Hepatocyte (in vitro differentiated cells): ENCODE results near the gene PNPLA5. TPM values are rescaled to one million over a fixed set of nuclear protein-coding genes. Genes with fewer than 3 reads are reported as not detected.
A peak's percentile ranks its signal among the peaks of the same experiment; 100 is the strongest.

ENCODE experiments used
- DNase-seq: peaks from one replicate; pipeline ENCODE4 v3.0.0-alpha.2; 2016; ENCODE audit warnings: low spot score
- H2AFZ ChIP-seq: fragments of 200-600 bp; sonication (generic); 2 replicates; pipeline ENCODE4 v1.6.0; 2016; ENCODE audit warnings: antibody characterized with exemption, mild to moderate bottlenecking
- H3K27ac ChIP-seq: fragments of 200-600 bp; sonication (generic); 2 replicates; pipeline ENCODE4 v1.5.1; 2016; ENCODE audit warnings: mild to moderate bottlenecking
- H3K27me3 ChIP-seq: fragments of 200-600 bp; sonication (generic); 2 replicates; pipeline ENCODE4 v1.6.1; 2016
- H3K36me3 ChIP-seq: fragments of 200-600 bp; sonication (generic); replicated peaks from 2 replicates; pipeline ENCODE4 v1.5.1; 2016; ENCODE audit warnings: low read depth; ENCODE audit not compliant: insufficient read depth
- H3K4me1 ChIP-seq: fragments of 200-600 bp; sonication (generic); 2 replicates; pipeline ENCODE4 v1.5.1; 2016; ENCODE audit warnings: mild to moderate bottlenecking, moderate library complexity; ENCODE audit not compliant: insufficient read depth
- H3K4me2 ChIP-seq: fragments of 200-600 bp; sonication (generic); 2 replicates; pipeline ENCODE4 v1.6.0; 2016
- H3K4me3 ChIP-seq: fragments of 200-600 bp; sonication (generic); 2 replicates; pipeline ENCODE4 v1.5.1; 2016; ENCODE audit warnings: mild to moderate bottlenecking
- H3K79me2 ChIP-seq: fragments of 200-600 bp; sonication (generic); 2 replicates; pipeline ENCODE4 v1.6.0; 2017; ENCODE audit warnings: mild to moderate bottlenecking
- H3K9me2 ChIP-seq: fragments of 200-600 bp; sonication (generic); replicated peaks from 2 replicates; pipeline ENCODE4 v1.6.0; 2017; ENCODE audit warnings: mild to moderate bottlenecking; ENCODE audit not compliant: insufficient read depth
- H3K9me3 ChIP-seq: fragments of 200-600 bp; sonication (generic); 2 replicates; pipeline ENCODE4 v1.5.1; 2016; ENCODE audit warnings: low read depth, mild to moderate bottlenecking
- H4K20me1 ChIP-seq: fragments of 200-600 bp; sonication (generic); 2 replicates; pipeline ENCODE4 v1.6.0; 2016; ENCODE audit warnings: mild to moderate bottlenecking; ENCODE audit not compliant: insufficient read depth, poor library complexity, severe bottlenecking
- CTCF ChIP-seq: fragments of 200-600 bp; sonication (generic); IDR thresholded peaks from 2 replicates; pipeline ENCODE4 v1.5.1; 2016; ENCODE audit warnings: antibody characterized with exemption, mild to moderate bottlenecking; ENCODE audit not compliant: poor library complexity
- EZH2 ChIP-seq: fragments of 200-600 bp; sonication (generic); IDR thresholded peaks from 2 replicates; pipeline ENCODE4 v1.6.1; 2016; ENCODE audit warnings: antibody characterized with exemption, mild to moderate bottlenecking, borderline replicate concordance
- EZH2phosphoT487 ChIP-seq: fragments of 200-600 bp; sonication (generic); IDR thresholded peaks from one replicate; pipeline ENCODE4 v1.6.1; 2018; ENCODE audit warnings: antibody characterized with exemption, mild to moderate bottlenecking, low read depth, moderate library complexity; ENCODE audit not compliant: unreplicated experiment, severe bottlenecking
- WGBS: methylation state at CpG from one replicate; pipeline ENCODE4 v1.1.6; 2016; ENCODE audit warnings: low lambda C conversion rate; ENCODE audit errors: missing lambda C conversion rate; 5-methylcytosine and 5-hydroxymethylcytosine counted together
- polyA plus RNA-seq: library from polyadenylated mRNA; unstranded; fragments of >200 nt; fragmentation: Nextera tagmentation; extraction: Ambion mirVana; gene quantifications from 2 replicates; pipeline ENCODE4 v1.2.1, GENCODE V29; 2016
- total RNA-seq: library from RNA; depleted of rRNA; stranded (reverse); fragments of >200 nt; gene quantifications from 2 replicates; pipeline ENCODE4 v1.2.3, GENCODE V29; 2014

PNPLA5 gene
- total and polyA plus RNA-seq, 2 experiments from 2014 or later, result 0.11 to 0.57 TPM

- H3K4me3 ChIP-seq, result no peak overlapping the region
- H3K36me3 ChIP-seq, result no peaks in the 10 kb centered on the region
- no peaks in the 10 kb centered on the region for H3K9me3 ChIP-seq
- DNase-seq, result no peak
- WGBS, result 59% methylated on average over 15 of the region's 15 CpGs
- H2AFZ ChIP-seq, result no peak overlapping the region
- peak; percentile 14 for TF ChIP-seq EZH2
- no peak for TF ChIP-seq EZH2phosphoT487
- TF ChIP-seq CTCF, result no peak
- no peak overlapping the region for H3K27ac ChIP-seq
- H3K4me1 ChIP-seq, result peaks cover 5% of the 10 kb centered on the region
- H3K9me2 ChIP-seq, result no peaks in the 10 kb centered on the region
- peaks cover 45% of the 10 kb centered on the region for H3K27me3 ChIP-seq
- no peaks in the 10 kb centered on the region for H3K79me2 ChIP-seq
- H3K4me2 ChIP-seq, result peak overlapping the region; percentile 72
- H4K20me1 ChIP-seq, result no peaks in the 10 kb centered on the region
These were observed 526 bp upstream of the PNPLA5 start for GRCh38 chr22:43892183-43892894.

GRCh38 chr22:43890901-43891331, 897 bp downstream of the PNPLA5 start:
- no peak overlapping the region for H3K27ac ChIP-seq
- 33% methylated on average over 22 of the region's 24 CpGs for WGBS
- H2AFZ ChIP-seq, result no peak overlapping the region
- DNase-seq, result no peak
- peaks cover 5% of the 10 kb centered on the region for H3K4me1 ChIP-seq
- H4K20me1 ChIP-seq, result no peaks in the 10 kb centered on the region
- peaks cover 50% of the 10 kb centered on the region for H3K27me3 ChIP-seq
- TF ChIP-seq CTCF (no peak), EZH2 (no peak), EZH2phosphoT487 (no peak)
- no peaks in the 10 kb centered on the region for H3K79me2 ChIP-seq
- no peaks in the 10 kb centered on the region for H3K36me3 ChIP-seq
- H3K4me3 ChIP-seq, result no peak overlapping the region
- H3K4me2 ChIP-seq, result peak overlapping the region; percentile 72
- H3K9me2 ChIP-seq, result no peaks in the 10 kb centered on the region
- H3K9me3 ChIP-seq, result no peaks in the 10 kb centered on the region

GRCh38 chr22:43889860-43890253, 2.0 kb downstream of the PNPLA5 start:
- Histone ChIP-seq H3K79me2 (no peaks in the 10 kb centered on the region), H3K4me3 (no peak overlapping the region), H2AFZ (no peak overlapping the region), H3K4me2 (no peak overlapping the region), H3K27ac (no peak overlapping the region), H4K20me1 (no peaks in the 10 kb centered on the region), H3K36me3 (no peaks in the 10 kb centered on the region), H3K4me1 (peaks cover 5% of the 10 kb centered on the region), H3K27me3 (peaks cover 50% of the 10 kb centered on the region), H3K9me2 (no peaks in the 10 kb centered on the region), H3K9me3 (no peaks in the 10 kb centered on the region)
- WGBS, result 53% methylated on average over 4 of the region's 4 CpGs
- no peak for DNase-seq
- TF ChIP-seq CTCF, result no peak
- no peak for TF ChIP-seq EZH2phosphoT487
- no peak for TF ChIP-seq EZH2
